KOPT-K1 (cell line): Measurements from ENCODE around the gene RETN.

Source experiments
- H3K27ac ChIP-seq: fragments of 200-600 bp; sonication (generic); 2 replicates; pipeline ENCODE4 v1.5.1; 2016; ENCODE audit warnings: antibody characterized with exemption, mild to moderate bottlenecking, low read depth, low read length; ENCODE audit not compliant: poor library complexity, severe bottlenecking
- H3K36me3 ChIP-seq: fragments of 200-600 bp; sonication (generic); 2 replicates; pipeline ENCODE4 v1.5.1; 2017; ENCODE audit warnings: antibody characterized with exemption, mild to moderate bottlenecking, low read length, moderate library complexity; ENCODE audit not compliant: insufficient read depth
- H3K9me3 ChIP-seq: fragments of 200-600 bp; sonication (generic); 2 replicates; pipeline ENCODE4 v1.5.1; 2017; ENCODE audit warnings: antibody characterized with exemption, low read length, mild to moderate bottlenecking; ENCODE audit not compliant: insufficient read depth, poor library complexity, severe bottlenecking

RETN gene

GRCh38 chr19:7701049-7701653, 32.3 kb downstream of the RETN start:
- H3K9me3 ChIP-seq: no peaks in the 10 kb centered on the region
- H3K27ac ChIP-seq: no peak overlapping the region

DNA sequence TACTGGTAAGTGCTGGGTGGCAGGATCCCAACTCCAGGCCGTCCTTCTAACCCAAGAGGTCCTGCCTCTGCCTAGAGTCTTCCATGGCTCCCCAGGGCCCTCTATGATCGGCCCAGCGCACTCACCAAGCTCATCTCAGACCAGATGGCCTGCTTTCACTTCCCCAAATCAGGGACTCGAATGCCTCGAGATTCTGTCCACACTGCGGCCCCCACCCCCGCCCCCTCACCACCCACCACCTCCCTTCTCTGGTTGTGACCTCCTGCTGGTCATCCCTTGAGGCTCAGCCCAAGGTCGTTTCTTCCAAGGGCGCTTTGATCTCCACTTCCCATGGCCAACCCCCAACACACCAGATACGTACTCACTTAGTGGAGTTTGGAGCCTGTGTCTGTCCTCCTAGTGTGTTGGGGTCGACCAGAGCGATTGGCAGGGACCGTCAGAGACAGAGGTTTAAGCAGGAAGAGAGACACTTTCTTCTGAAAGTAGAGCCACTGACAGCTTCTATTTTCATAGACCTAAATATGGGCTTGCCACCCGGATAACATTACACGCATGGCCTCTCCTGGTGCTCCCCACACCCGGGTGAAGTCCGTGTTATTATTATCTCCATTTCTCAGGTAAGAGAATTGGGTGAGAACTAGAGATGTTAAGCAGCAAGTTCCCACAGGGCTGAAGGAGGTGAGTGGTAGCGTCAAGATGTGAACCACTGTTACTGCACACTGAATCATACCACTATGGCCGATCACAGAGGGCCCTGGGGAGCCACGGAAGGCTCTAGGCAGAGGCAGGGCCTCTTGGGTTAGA, 33.0 kb downstream of the RETN start, which contains the start of gene FCER2:
FCER2 (minus strand) TSS at position 478 of the 804 bp plus-strand sequence. CDS start 2,371 bp downstream, outside the sequence.
- Histone ChIP-seq H3K9me3 (no peaks in the 10 kb centered on the region), H3K36me3 (no peaks in the 10 kb centered on the region), H3K27ac (no peak within 1 kb of the TSS)

More at GRCh38 chr19:7701049-7701653, 32.3 kb downstream of the RETN start:
- H3K36me3 ChIP-seq: no peaks in the 10 kb centered on the region

DNA sequence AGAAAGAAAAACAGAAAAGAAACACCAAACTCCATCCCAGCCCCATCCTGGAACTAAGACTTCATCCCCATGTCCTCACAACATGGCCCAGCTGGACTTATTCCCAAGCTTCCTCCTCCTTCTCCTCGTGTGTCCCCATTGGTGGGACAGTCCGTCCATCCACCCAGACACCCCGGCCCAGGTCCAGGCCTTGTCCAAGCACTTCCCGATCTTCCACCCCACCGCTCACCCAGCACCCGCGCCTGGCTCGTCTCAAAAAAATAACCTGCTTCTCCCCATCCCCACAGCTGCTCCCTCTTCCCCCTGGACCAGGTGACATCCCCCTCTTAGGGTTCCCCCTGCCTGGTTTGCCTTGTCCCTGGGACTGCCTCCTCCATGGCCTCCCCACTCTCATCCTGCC, 34.5 kb downstream of the RETN start:
- Histone ChIP-seq H3K9me3 (no peaks in the 10 kb centered on the region), H3K27ac (no peak overlapping the region), H3K36me3 (no peaks in the 10 kb centered on the region)

GRCh38 chr19:7704280-7705060, 35.6 kb downstream of the RETN start:
- Histone ChIP-seq H3K27ac (no peak overlapping the region), H3K36me3 (no peaks in the 10 kb centered on the region), H3K9me3 (no peaks in the 10 kb centered on the region)

- Histone ChIP-seq H3K9me3 (no peaks in the 10 kb centered on the region), H3K27ac (peak overlapping the region; percentile 31), H3K36me3 (no peaks in the 10 kb centered on the region)
Observed at GRCh38 chr19:7705387-7706187, 36.7 kb downstream of the RETN start.

GRCh38 chr19:7706188-7706954, 37.5 kb downstream of the RETN start:
- Histone ChIP-seq H3K27ac (peak overlapping the region; percentile 31), H3K9me3 (no peaks in the 10 kb centered on the region), H3K36me3 (no peaks in the 10 kb centered on the region)

- no peak overlapping the region for H3K27ac ChIP-seq
- no peaks in the 10 kb centered on the region for H3K36me3 ChIP-seq
- H3K9me3 ChIP-seq: no peaks in the 10 kb centered on the region
Observed at GRCh38 chr19:7706955-7707456, 38.2 kb downstream of the RETN start.

GRCh38 chr19:7709932-7710460, 41.1 kb downstream of the RETN start:
- Histone ChIP-seq H3K36me3 (no peaks in the 10 kb centered on the region), H3K27ac (no peak overlapping the region), H3K9me3 (no peaks in the 10 kb centered on the region)

GRCh38 chr19:7710616-7711015, 41.8 kb downstream of the RETN start:
- H3K27ac ChIP-seq: no peak overlapping the region

GRCh38 chr19:7715671-7716070, 46.8 kb downstream of the RETN start:
- Histone ChIP-seq H3K9me3 (peaks cover 9% of the 10 kb centered on the region), H3K36me3 (no peaks in the 10 kb centered on the region), H3K27ac (no peak overlapping the region)

More at GRCh38 chr19:7710616-7711015, 41.8 kb downstream of the RETN start:
- H3K9me3 ChIP-seq: no peaks in the 10 kb centered on the region
- H3K36me3 ChIP-seq: no peaks in the 10 kb centered on the region

- Histone ChIP-seq H3K27ac (no peak overlapping the region), H3K36me3 (no peaks in the 10 kb centered on the region), H3K9me3 (peaks cover 9% of the 10 kb centered on the region)
Observed at GRCh38 chr19:7716762-7717161, 47.9 kb downstream of the RETN start.

GRCh38 chr19:7718668-7719067, 49.8 kb downstream of the RETN start:
- Histone ChIP-seq H3K9me3 (peaks cover 9% of the 10 kb centered on the region), H3K27ac (no peak overlapping the region), H3K36me3 (no peaks in the 10 kb centered on the region)
